GM12891 (cell line): Measurements from ENCODE around the gene DNASE2B.

ENCODE experiments used
- POLR2A ChIP-seq: IDR thresholded peaks from 2 replicates; pipeline ENCODE4 v1.6.1; 2011; ENCODE audit warnings: low read depth, low read length, control low read depth
- POU2F2 ChIP-seq: IDR thresholded peaks from 2 replicates; pipeline ENCODE4 v1.6.1; 2011; ENCODE audit warnings: low read depth, mild to moderate bottlenecking, control low read depth, low read length, moderate library complexity

DNA sequence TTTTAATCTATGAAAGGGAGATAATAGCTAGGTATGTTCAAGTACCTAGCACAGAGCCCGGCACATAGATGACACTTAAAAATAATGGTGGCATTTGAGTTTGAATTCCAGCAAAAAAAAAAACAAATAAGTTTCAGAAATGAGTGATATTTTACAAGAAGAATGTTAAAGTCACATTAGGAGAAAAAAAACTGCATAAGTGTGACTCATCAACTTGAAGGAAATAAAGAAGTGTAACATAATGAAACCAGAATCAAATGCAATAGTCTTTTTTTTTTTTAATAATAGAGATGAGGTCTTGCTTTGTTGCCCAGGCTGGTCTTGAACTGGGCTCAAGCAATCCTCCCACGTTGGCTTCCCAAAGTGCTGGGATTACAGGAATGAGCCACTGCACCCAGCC lies 17.1 kb downstream of the DNASE2B start:
- TF ChIP-seq POLR2A = no peak
- TF ChIP-seq POU2F2 = no peak
